ENCODE measurements around the gene ROBO3.

DNA sequence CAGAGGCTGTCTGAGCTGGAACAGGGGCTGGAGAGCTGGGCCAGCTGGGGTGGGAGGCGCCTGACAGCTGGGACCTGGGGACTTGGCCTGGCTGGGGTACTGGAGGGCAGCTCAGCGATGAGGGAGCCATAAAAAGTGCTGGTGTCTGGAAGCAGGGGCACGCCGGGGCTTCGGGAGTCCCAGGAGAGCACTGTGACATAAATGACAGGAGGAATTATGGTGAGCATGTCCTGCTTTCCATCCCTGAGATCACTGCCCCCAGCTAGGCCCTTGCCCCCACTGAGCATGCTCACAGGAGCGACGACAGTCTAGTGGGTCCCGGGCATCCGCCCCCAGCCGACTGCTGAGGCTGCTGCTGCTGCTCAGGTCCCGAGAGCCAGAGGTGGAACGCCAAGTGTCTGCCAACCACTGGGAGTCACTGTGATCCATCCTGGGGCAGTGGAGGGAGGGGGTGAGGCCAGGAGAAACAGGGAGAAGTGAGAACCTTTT lies 26.2 kb downstream of the ROBO3 start:
- TF ChIP-seq, protein P1, sequence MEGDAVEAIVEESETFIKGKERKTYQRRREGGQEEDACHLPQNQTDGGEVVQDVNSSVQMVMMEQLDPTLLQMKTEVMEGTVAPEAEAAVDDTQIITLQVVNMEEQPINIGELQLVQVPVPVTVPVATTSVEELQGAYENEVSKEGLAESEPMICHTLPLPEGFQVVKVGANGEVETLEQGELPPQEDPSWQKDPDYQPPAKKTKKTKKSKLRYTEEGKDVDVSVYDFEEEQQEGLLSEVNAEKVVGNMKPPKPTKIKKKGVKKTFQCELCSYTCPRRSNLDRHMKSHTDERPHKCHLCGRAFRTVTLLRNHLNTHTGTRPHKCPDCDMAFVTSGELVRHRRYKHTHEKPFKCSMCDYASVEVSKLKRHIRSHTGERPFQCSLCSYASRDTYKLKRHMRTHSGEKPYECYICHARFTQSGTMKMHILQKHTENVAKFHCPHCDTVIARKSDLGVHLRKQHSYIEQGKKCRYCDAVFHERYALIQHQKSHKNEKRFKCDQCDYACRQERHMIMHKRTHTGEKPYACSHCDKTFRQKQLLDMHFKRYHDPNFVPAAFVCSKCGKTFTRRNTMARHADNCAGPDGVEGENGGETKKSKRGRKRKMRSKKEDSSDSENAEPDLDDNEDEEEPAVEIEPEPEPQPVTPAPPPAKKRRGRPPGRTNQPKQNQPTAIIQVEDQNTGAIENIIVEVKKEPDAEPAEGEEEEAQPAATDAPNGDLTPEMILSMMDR (IDR thresholded peaks at IDR 0.05), result no peak
- no peak for TF ChIP-seq POLR2AphosphoS5 (IDR thresholded peaks at IDR 0.05)

All from transverse colon (tissue), 4 donors.